ENCODE measurements around the gene POLR3A.
"Not testable (repeated sequence)": the region's sequence is repeated elsewhere in the genome, so short reads cannot be mapped to it uniquely, and the experiment has no call there.

The POLR3A gene

GRCh38 chr10:77998780-77999179 lies 30.5 kb downstream of the POLR3A start:
- not testable (repeated sequence) for H3K4me1 ChIP-seq (ENCODE audit: control insufficient read depth, insufficient read depth, low read length); H3K9me3 ChIP-seq (ENCODE audit: control insufficient read depth, insufficient read depth, low read depth, low read length); H3K27ac ChIP-seq (ENCODE audit: low read depth, low read length); H3K4me3 ChIP-seq (ENCODE audit: low read depth, low read length); H3K27me3 ChIP-seq (ENCODE audit: control insufficient read depth, insufficient read depth, low read length); H3K9ac ChIP-seq (ENCODE audit: low read length)
- peaks cover 53% of the 10 kb centered on the region for H3K36me3 ChIP-seq (ENCODE audit: control insufficient read depth, insufficient read depth, low read length)

- Histone ChIP-seq H3K4me3 (ENCODE audit: low read depth, low read length) (no peak overlapping the region), H3K27ac (ENCODE audit: low read depth, low read length) (no peak overlapping the region), H3K4me1 (ENCODE audit: control insufficient read depth, insufficient read depth, low read length) (no peaks in the 10 kb centered on the region), H3K9me3 (ENCODE audit: control insufficient read depth, insufficient read depth, low read depth, low read length) (no peaks in the 10 kb centered on the region), H3K9ac (ENCODE audit: low read length) (no peak overlapping the region), H3K36me3 (ENCODE audit: control insufficient read depth, insufficient read depth, low read length) (peaks cover 58% of the 10 kb centered on the region), H3K27me3 (ENCODE audit: control insufficient read depth, insufficient read depth, low read length) (no peaks in the 10 kb centered on the region)
Measured at GRCh38 chr10:77993620-77994019, 35.7 kb downstream of the POLR3A start.

GRCh38 chr10:77989081-77989724 lies 40.1 kb downstream of the POLR3A start:
- H3K4me3 ChIP-seq (ENCODE audit: low read depth, low read length), result no peak overlapping the region
- peaks cover 98% of the 10 kb centered on the region for H3K36me3 ChIP-seq (ENCODE audit: control insufficient read depth, insufficient read depth, low read length)
- no peak overlapping the region for H3K9ac ChIP-seq (ENCODE audit: low read length)
- H3K4me1 ChIP-seq (ENCODE audit: control insufficient read depth, insufficient read depth, low read length), result no peaks in the 10 kb centered on the region
- no peak overlapping the region for H3K27ac ChIP-seq (ENCODE audit: low read depth, low read length)
- H3K9me3 ChIP-seq (ENCODE audit: control insufficient read depth, insufficient read depth, low read depth, low read length), result no peaks in the 10 kb centered on the region
- H3K27me3 ChIP-seq (ENCODE audit: control insufficient read depth, insufficient read depth, low read length), result no peaks in the 10 kb centered on the region

GRCh38 chr10:77987671-77988255 lies 41.6 kb downstream of the POLR3A start:
- Histone ChIP-seq H3K36me3 (ENCODE audit: control insufficient read depth, insufficient read depth, low read length) (peaks cover 98% of the 10 kb centered on the region), H3K27me3 (ENCODE audit: control insufficient read depth, insufficient read depth, low read length) (no peaks in the 10 kb centered on the region), H3K27ac (ENCODE audit: low read depth, low read length) (no peak overlapping the region), H3K9me3 (ENCODE audit: control insufficient read depth, insufficient read depth, low read depth, low read length) (no peaks in the 10 kb centered on the region), H3K4me3 (ENCODE audit: low read depth, low read length) (no peak overlapping the region), H3K9ac (ENCODE audit: low read length) (no peak overlapping the region), H3K4me1 (ENCODE audit: control insufficient read depth, insufficient read depth, low read length) (no peaks in the 10 kb centered on the region)

GRCh38 chr10:77984986-77985385 lies 44.3 kb downstream of the POLR3A start:
- H3K4me1 ChIP-seq (ENCODE audit: control insufficient read depth, insufficient read depth, low read length), result no peaks in the 10 kb centered on the region
- H3K36me3 ChIP-seq (ENCODE audit: control insufficient read depth, insufficient read depth, low read length), result peaks cover 95% of the 10 kb centered on the region
- H3K9me3 ChIP-seq (ENCODE audit: control insufficient read depth, insufficient read depth, low read depth, low read length), result no peaks in the 10 kb centered on the region
- H3K9ac ChIP-seq (ENCODE audit: low read length), result no peak overlapping the region
- H3K27me3 ChIP-seq (ENCODE audit: control insufficient read depth, insufficient read depth, low read length), result no peaks in the 10 kb centered on the region
- no peak overlapping the region for H3K4me3 ChIP-seq (ENCODE audit: low read depth, low read length)
- H3K27ac ChIP-seq (ENCODE audit: low read depth, low read length), result no peak overlapping the region

GRCh38 chr10:77983384-77984341 lies 45.7 kb downstream of the POLR3A start:
- H3K4me1 ChIP-seq (ENCODE audit: control insufficient read depth, insufficient read depth, low read length), result no peaks in the 10 kb centered on the region
- H3K9me3 ChIP-seq (ENCODE audit: control insufficient read depth, insufficient read depth, low read depth, low read length), result no peaks in the 10 kb centered on the region
- H3K9ac ChIP-seq (ENCODE audit: low read length), result no peak overlapping the region
- no peak overlapping the region for H3K4me3 ChIP-seq (ENCODE audit: low read depth, low read length)
- no peaks in the 10 kb centered on the region for H3K27me3 ChIP-seq (ENCODE audit: control insufficient read depth, insufficient read depth, low read length)
- no peak overlapping the region for H3K27ac ChIP-seq (ENCODE audit: low read depth, low read length)
- peaks cover 93% of the 10 kb centered on the region for H3K36me3 ChIP-seq (ENCODE audit: control insufficient read depth, insufficient read depth, low read length)

GRCh38 chr10:77981281-77981680 lies 48.0 kb downstream of the POLR3A start:
- Histone ChIP-seq H3K27ac (ENCODE audit: low read depth, low read length) (no peak overlapping the region), H3K4me1 (ENCODE audit: control insufficient read depth, insufficient read depth, low read length) (no peaks in the 10 kb centered on the region), H3K36me3 (ENCODE audit: control insufficient read depth, insufficient read depth, low read length) (peaks cover 93% of the 10 kb centered on the region)

GRCh38 chr10:77979221-77979620 lies 50.1 kb downstream of the POLR3A start:
- no peak overlapping the region for H3K9ac ChIP-seq (ENCODE audit: low read length)
- peaks cover 78% of the 10 kb centered on the region for H3K36me3 ChIP-seq (ENCODE audit: control insufficient read depth, insufficient read depth, low read length)
- H3K4me3 ChIP-seq (ENCODE audit: low read depth, low read length), result no peak overlapping the region
- peaks cover 8% of the 10 kb centered on the region; the same call in 1 of the 2 replicates for H3K4me1 ChIP-seq (ENCODE audit: control insufficient read depth, insufficient read depth, low read length)
- H3K27me3 ChIP-seq (ENCODE audit: control insufficient read depth, insufficient read depth, low read length), result no peaks in the 10 kb centered on the region
- H3K27ac ChIP-seq (ENCODE audit: low read depth, low read length), result no peak overlapping the region
- H3K9me3 ChIP-seq (ENCODE audit: control insufficient read depth, insufficient read depth, low read depth, low read length), result no peaks in the 10 kb centered on the region

More at GRCh38 chr10:77981281-77981680, 48.0 kb downstream of the POLR3A start:
- Histone ChIP-seq H3K4me3 (ENCODE audit: low read depth, low read length) (no peak overlapping the region), H3K9ac (ENCODE audit: low read length) (no peak overlapping the region), H3K9me3 (ENCODE audit: control insufficient read depth, insufficient read depth, low read depth, low read length) (no peaks in the 10 kb centered on the region), H3K27me3 (ENCODE audit: control insufficient read depth, insufficient read depth, low read length) (no peaks in the 10 kb centered on the region)

- Histone ChIP-seq H3K36me3 (ENCODE audit: control insufficient read depth, insufficient read depth, low read length) (peaks cover 70% of the 10 kb centered on the region), H3K27me3 (ENCODE audit: control insufficient read depth, insufficient read depth, low read length) (no peaks in the 10 kb centered on the region), H3K4me1 (ENCODE audit: control insufficient read depth, insufficient read depth, low read length) (peaks cover 8% of the 10 kb centered on the region; the same call in 1 of the 2 replicates), H3K4me3 (ENCODE audit: low read depth, low read length) (no peak overlapping the region), H3K9me3 (ENCODE audit: control insufficient read depth, insufficient read depth, low read depth, low read length) (no peaks in the 10 kb centered on the region), H3K9ac (ENCODE audit: low read length) (no peak overlapping the region), H3K27ac (ENCODE audit: low read depth, low read length) (no peak overlapping the region)
Measured at GRCh38 chr10:77978360-77978759, 51.0 kb downstream of the POLR3A start.

- Histone ChIP-seq H3K36me3 (ENCODE audit: control insufficient read depth, insufficient read depth, low read length) (peaks cover 66% of the 10 kb centered on the region), H3K4me1 (ENCODE audit: control insufficient read depth, insufficient read depth, low read length) (peaks cover 8% of the 10 kb centered on the region; the same call in 1 of the 2 replicates), H3K4me3 (ENCODE audit: low read depth, low read length) (no peak overlapping the region), H3K9ac (ENCODE audit: low read length) (no peak overlapping the region), H3K27me3 (ENCODE audit: control insufficient read depth, insufficient read depth, low read length) (no peaks in the 10 kb centered on the region), H3K9me3 (ENCODE audit: control insufficient read depth, insufficient read depth, low read depth, low read length) (no peaks in the 10 kb centered on the region), H3K27ac (ENCODE audit: low read depth, low read length) (no peak overlapping the region)
Measured at GRCh38 chr10:77977934-77978333, 51.4 kb downstream of the POLR3A start.

GRCh38 chr10:77977016-77977415 lies 52.3 kb downstream of the POLR3A start:
- H3K27ac ChIP-seq (ENCODE audit: low read depth, low read length), result no peak overlapping the region
- no peaks in the 10 kb centered on the region for H3K9me3 ChIP-seq (ENCODE audit: control insufficient read depth, insufficient read depth, low read depth, low read length)
- H3K4me1 ChIP-seq (ENCODE audit: control insufficient read depth, insufficient read depth, low read length), result peaks cover 8% of the 10 kb centered on the region; the same call in 1 of the 2 replicates
- H3K36me3 ChIP-seq (ENCODE audit: control insufficient read depth, insufficient read depth, low read length), result peaks cover 56% of the 10 kb centered on the region
- no peak overlapping the region for H3K9ac ChIP-seq (ENCODE audit: low read length)
- H3K27me3 ChIP-seq (ENCODE audit: control insufficient read depth, insufficient read depth, low read length), result no peaks in the 10 kb centered on the region
- H3K4me3 ChIP-seq (ENCODE audit: low read depth, low read length), result no peak overlapping the region
